A549 (cell line): ENCODE data around the gene TCOF1. TPM values are rescaled to one million over a fixed set of nuclear protein-coding genes. Genes with fewer than 3 reads are reported as not detected.

ENCODE experiments used
- ATAC-seq, 2 experiments: fragments of 200-7000 bp in 1 of 2; fragments of >200 bp in 1 of 2; cut with Nextera tagmentation in 1 of 2; cut with Tn5 transposase in 1 of 2; 3 replicates each; pipeline versions ENCODE4 v1.8.0 to v1.9.1; 2018 to 2020; ENCODE audit warnings: mild to moderate bottlenecking in 1 of 2, moderate library complexity in 1 of 2
- CTCF ChIA-PET: fragments of 300-600 bp; sonication (Branson Sonifier 250); formaldehyde crosslinking; extraction: SDS; loops from one replicate; lab custom pipeline; 2021; ENCODE audit warnings: antibody characterized with exemption, inconsistent platforms; lab: Yijun Ruan, JAX
- POLR2A ChIA-PET: fragments of 350-600 bp; formaldehyde crosslinking; extraction: SDS; loops from one replicate; lab custom pipeline; 2021; ENCODE audit warnings: antibody characterized with exemption, inconsistent platforms; lab: Yijun Ruan, JAX
- DNase-seq, 2 experiments: peaks; one replicate each; pipeline versions ENCODE4 v3.0.0 to v3.0.0-alpha.2; 2011 to 2016; ENCODE audit warnings: low read depth in 1 of 2, low spot score in 1 of 2
- FAIRE-seq: peaks from 2 replicates; lab custom pipeline; 2011; peaks lifted over from hg19 to GRCh38; lab: Jason Lieb, UNC
- H3K27ac ChIP-seq, 2 experiments: fragments of >200 bp; sonication (Bioruptor Twin); formaldehyde crosslinking; 3 replicates each; pipeline ENCODE4 v1.5.1; 2016 to 2017
- H3K4me1 ChIP-seq: fragments of >200 bp; sonication (Bioruptor Twin); formaldehyde crosslinking; 3 replicates; pipeline ENCODE4 v1.6.1; 2016
- H3K4me2 ChIP-seq: fragments of >200 bp; sonication (Bioruptor Twin); formaldehyde crosslinking; 3 replicates; pipeline ENCODE4 v1.6.1; 2016
- H3K4me3 ChIP-seq: fragments of >200 bp; sonication (Bioruptor Twin); formaldehyde crosslinking; 3 replicates; pipeline ENCODE4 v1.5.1; 2016
- H3K9me3 ChIP-seq: fragments of >200 bp; sonication (Bioruptor Twin); formaldehyde crosslinking; 3 replicates; pipeline ENCODE4 v1.6.1; 2016
- CBX2 ChIP-seq: fragments of 200-600 bp; sonication (generic); IDR thresholded peaks from 2 replicates; pipeline ENCODE4 v1.6.1; 2016; ENCODE audit warnings: low read depth, mild to moderate bottlenecking, borderline replicate concordance
- CEBPB ChIP-seq, 2 experiments: fragments of >200 bp in 1 of 2; sonication (Bioruptor Twin) in 1 of 2; formaldehyde crosslinking in 1 of 2; IDR thresholded peaks; 2 replicates each; pipeline ENCODE4 v1.6.1; 2012 to 2016
- EHF ChIP-seq: fragments of 250-450 bp; sonication (Bioruptor Pico); IDR thresholded peaks from 2 replicates; pipeline ENCODE4 v1.5.0; 2020; ENCODE audit warnings: mild to moderate bottlenecking
- ESRRA ChIP-seq: fragments of 150-350 bp; IDR thresholded peaks from 2 replicates; pipeline ENCODE4 v1.6.1; 2014; ENCODE audit warnings: mild to moderate bottlenecking, low read length, borderline replicate concordance
- HDAC2 ChIP-seq: fragments of 200-600 bp; sonication (generic); IDR thresholded peaks from 2 replicates; pipeline ENCODE4 v1.6.1; 2016
- HEYL ChIP-seq: fragments of 250-450 bp; sonication (Bioruptor Pico); IDR thresholded peaks from 2 replicates; pipeline ENCODE4 v1.8.0; 2021; ENCODE audit warnings: mild to moderate bottlenecking, moderate library complexity
- HOXB13 ChIP-seq: fragments of 250-450 bp; sonication (Bioruptor Pico); IDR thresholded peaks from 2 replicates; pipeline ENCODE4 v1.5.0; 2020; ENCODE audit warnings: low read depth, mild to moderate bottlenecking, moderate library complexity
- HOXB5 ChIP-seq: fragments of 250-450 bp; sonication (Bioruptor Pico); IDR thresholded peaks from 2 replicates; pipeline ENCODE4 v1.5.0; 2020; ENCODE audit warnings: mild to moderate bottlenecking, moderate library complexity
- JUN ChIP-seq, 2 experiments: fragments of >200 bp; sonication (Bioruptor Twin); formaldehyde crosslinking; IDR thresholded peaks; 2 replicates in 1 of 2; 3 replicates in 1 of 2; pipeline ENCODE4 v1.6.1; 2016 to 2017
- MAFK ChIP-seq: fragments of 450-650 bp; IDR thresholded peaks from 2 replicates; pipeline ENCODE4 v1.6.1; 2014; ENCODE audit not compliant: partially characterized antibody
- MYC ChIP-seq: IDR thresholded peaks from 2 replicates; pipeline ENCODE4 v1.6.1; 2012; ENCODE audit warnings: mild to moderate bottlenecking, inconsistent platforms, low read length, improper control_type of control experiment, borderline replicate concordance
- NR3C1 ChIP-seq: fragments of >200 bp; sonication (Bioruptor Twin); formaldehyde crosslinking; IDR thresholded peaks from 3 replicates; pipeline ENCODE4 v1.6.1; 2017
- POLR2AphosphoS2 ChIP-seq: conservative IDR thresholded peaks from 2 replicates; pipeline ENCODE4 v1.6.1; 2012; ENCODE audit warnings: low read length, improper control_type of control experiment, inconsistent platforms
- RAD21 ChIP-seq, 2 experiments: fragments of >200 bp in 1 of 2; sonication (Bioruptor Twin) in 1 of 2; formaldehyde crosslinking in 1 of 2; IDR thresholded peaks in 1 of 2; conservative IDR thresholded peaks in 1 of 2; 2 replicates in 1 of 2; 3 replicates in 1 of 2; pipeline ENCODE4 v1.6.1; 2012 to 2018; ENCODE audit warnings: inconsistent platforms in 1 of 2
- TFCP2L1 ChIP-seq: fragments of 250-450 bp; sonication (Bioruptor Pico); IDR thresholded peaks from 2 replicates; pipeline ENCODE4 v1.5.0; 2021; ENCODE audit warnings: mild to moderate bottlenecking
- WGBS: methylation state at CpG from one replicate; pipeline ENCODE4 v1.1.6; 2017; ENCODE audit errors: missing lambda C conversion rate; 5-methylcytosine and 5-hydroxymethylcytosine counted together
- polyA plus RNA-seq, 4 experiments: library from polyadenylated mRNA; depleted of rRNA in 3 of 4; stranded (reverse); fragments of >200 nt; fragmentation: RNase III in 1 of 4; extraction: RNeasy Plus Mini Kit Qiagen cat#74134 plus additional on column Dnase treatment in 1 of 4; gene quantifications; 2 replicates in 3 of 4; 3 replicates in 1 of 4; pipeline ENCODE4 v1.2.3, GENCODE V29; 2011 to 2017
- TF ChIP-seq, protein P1 (sequence below): fragments of 150-350 bp; IDR thresholded peaks from 2 replicates; pipeline ENCODE4 v1.6.1; 2014; ENCODE audit warnings: low read depth, mild to moderate bottlenecking, low read length
- TF ChIP-seq, protein P2 (sequence below): IDR thresholded peaks from 2 replicates; pipeline ENCODE4 v1.6.1; 2012
- TF ChIP-seq, protein P3 (sequence below): fragments of 250-450 bp; sonication (Bioruptor Pico); IDR thresholded peaks from 2 replicates; pipeline ENCODE4 v1.5.0; 2021; ENCODE audit warnings: mild to moderate bottlenecking, moderate library complexity, borderline replicate concordance
- TF ChIP-seq, protein P4 (sequence below): fragments of >200 bp; sonication (Bioruptor Twin); formaldehyde crosslinking; IDR thresholded peaks from 3 replicates; pipeline ENCODE4 v1.5.1; 2016
- TF ChIP-seq, protein P5 (sequence below): IDR thresholded peaks from 2 replicates; pipeline ENCODE4 v1.6.1; 2012

TCOF1 gene
- polyA plus RNA-seq, 2 of the 4 experiments (the other 2 are of a cell fraction) = 17.5 to 47.1 TPM

DNA sequence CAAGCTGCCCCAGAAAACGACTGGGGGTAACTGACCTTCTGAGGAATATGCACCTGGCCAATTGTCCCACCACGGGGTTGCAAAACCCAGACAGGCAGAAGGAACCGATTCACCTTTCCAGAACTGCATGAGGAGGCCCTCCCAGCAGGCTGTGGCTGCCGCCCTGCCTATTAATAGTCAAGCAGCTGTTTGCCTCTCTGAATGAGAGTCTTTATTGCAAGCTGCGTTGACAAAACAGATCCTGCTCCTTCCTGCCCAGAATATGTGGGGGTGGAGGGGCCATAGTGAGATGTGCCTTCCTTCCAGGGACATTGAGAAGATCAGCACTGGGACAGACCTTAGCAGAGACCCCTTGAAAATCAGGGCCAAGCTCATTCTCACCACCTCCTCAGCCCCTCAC, 18.3 kb upstream of the TCOF1 start:
- CTCF ChIA-PET = interaction anchor here (1.4 to 5.7 kb wide), 4 partner anchors 12 to 121 kb away, joined by 3 to 56 read pairs (median 6); no protein-coding TSS in a partner anchor
- FAIRE-seq = no peak

DNA sequence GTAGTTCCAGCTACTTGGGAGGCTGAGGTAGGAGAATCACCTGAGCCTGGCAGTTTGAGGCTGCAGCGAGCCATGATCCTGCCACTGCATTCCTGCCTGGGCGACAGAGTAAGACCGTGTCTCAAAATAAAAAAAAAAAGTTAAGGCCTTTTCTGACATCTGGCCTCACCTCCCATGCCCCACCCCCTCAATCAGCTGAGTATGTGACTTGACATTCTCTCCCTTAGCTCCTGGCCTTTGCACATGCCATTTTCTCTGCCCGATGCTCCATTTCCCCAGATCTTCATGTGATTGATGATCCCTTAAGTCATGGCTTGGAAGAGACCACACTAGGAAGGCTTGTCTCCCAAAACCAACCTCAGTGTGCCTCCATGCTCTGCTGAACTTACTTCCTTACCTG, 17.7 kb upstream of the TCOF1 start:
- DNase-seq (no peak), ATAC-seq (no peak), FAIRE-seq (no peak)
- ChIA-PET POLR2A (no interaction called here), CTCF (interaction anchor here (0.6 to 5.7 kb wide), 7 partner anchors 11 to 143 kb away, joined by 3 to 56 read pairs (median 4); no protein-coding TSS in a partner anchor)
- Histone ChIP-seq H3K27ac (no peak overlapping the region), H3K4me3 (no peak overlapping the region), H3K9me3 (no peaks in the 10 kb centered on the region), H3K4me1 (peaks cover 5% of the 10 kb centered on the region; the same call in 1 of the 3 replicates), H3K4me2 (no peak overlapping the region)
- TF ChIP-seq TFCP2L1 (CRISPR knock-in tag) (no peak), RAD21 (conservative IDR thresholded peaks at IDR 0.05 in 1 of 2, IDR thresholded peaks at IDR 0.05 in 1 of 2) (no peak), POLR2AphosphoS2 (no peak), HOXB5 (CRISPR knock-in tag) (no peak)
- TF ChIP-seq, protein P1, sequence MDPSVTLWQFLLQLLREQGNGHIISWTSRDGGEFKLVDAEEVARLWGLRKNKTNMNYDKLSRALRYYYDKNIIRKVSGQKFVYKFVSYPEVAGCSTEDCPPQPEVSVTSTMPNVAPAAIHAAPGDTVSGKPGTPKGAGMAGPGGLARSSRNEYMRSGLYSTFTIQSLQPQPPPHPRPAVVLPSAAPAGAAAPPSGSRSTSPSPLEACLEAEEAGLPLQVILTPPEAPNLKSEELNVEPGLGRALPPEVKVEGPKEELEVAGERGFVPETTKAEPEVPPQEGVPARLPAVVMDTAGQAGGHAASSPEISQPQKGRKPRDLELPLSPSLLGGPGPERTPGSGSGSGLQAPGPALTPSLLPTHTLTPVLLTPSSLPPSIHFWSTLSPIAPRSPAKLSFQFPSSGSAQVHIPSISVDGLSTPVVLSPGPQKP = no peak
- TF ChIP-seq, protein P2, sequence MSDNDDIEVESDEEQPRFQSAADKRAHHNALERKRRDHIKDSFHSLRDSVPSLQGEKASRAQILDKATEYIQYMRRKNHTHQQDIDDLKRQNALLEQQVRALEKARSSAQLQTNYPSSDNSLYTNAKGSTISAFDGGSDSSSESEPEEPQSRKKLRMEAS = no peak
- 87% methylated on average over 4 of the region's 4 CpGs for WGBS

More for the DNA sequence above, 18.3 kb upstream of the TCOF1 start:
- Histone ChIP-seq H3K27ac (no peak overlapping the region), H3K4me2 (no peak overlapping the region), H3K4me3 (no peak overlapping the region), H3K4me1 (peaks cover 3% of the 10 kb centered on the region; the same call in 1 of the 3 replicates), H3K9me3 (no peaks in the 10 kb centered on the region)
- TF ChIP-seq, protein P3, sequence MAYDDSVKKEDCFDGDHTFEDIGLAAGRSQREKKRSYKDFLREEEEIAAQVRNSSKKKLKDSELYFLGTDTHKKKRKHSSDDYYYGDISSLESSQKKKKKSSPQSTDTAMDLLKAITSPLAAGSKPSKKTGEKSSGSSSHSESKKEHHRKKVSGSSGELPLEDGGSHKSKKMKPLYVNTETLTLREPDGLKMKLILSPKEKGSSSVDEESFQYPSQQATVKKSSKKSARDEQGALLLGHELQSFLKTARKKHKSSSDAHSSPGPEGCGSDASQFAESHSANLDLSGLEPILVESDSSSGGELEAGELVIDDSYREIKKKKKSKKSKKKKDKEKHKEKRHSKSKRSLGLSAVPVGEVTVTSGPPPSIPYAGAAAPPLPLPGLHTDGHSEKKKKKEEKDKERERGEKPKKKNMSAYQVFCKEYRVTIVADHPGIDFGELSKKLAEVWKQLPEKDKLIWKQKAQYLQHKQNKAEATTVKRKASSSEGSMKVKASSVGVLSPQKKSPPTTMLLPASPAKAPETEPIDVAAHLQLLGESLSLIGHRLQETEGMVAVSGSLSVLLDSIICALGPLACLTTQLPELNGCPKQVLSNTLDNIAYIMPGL = no peak
- TF ChIP-seq MAFK (no peak), HDAC2 (no peak), HOXB13 (CRISPR knock-in tag) (no peak), ESRRA (no peak), EHF (no peak), CEBPB (IDR thresholded peaks at IDR 0.05) (no peak), RAD21 (conservative IDR thresholded peaks at IDR 0.05 in 1 of 2, IDR thresholded peaks at IDR 0.05 in 1 of 2) (no peak), JUN (IDR thresholded peaks at IDR 0.05) (no peak), HEYL (no peak), POLR2AphosphoS2 (no peak), MYC (no peak)
- ATAC-seq (no peak), DNase-seq (no peak)
- POLR2A ChIA-PET = no interaction called here
- WGBS = 49% methylated on average over 4 of the region's 5 CpGs

DNA sequence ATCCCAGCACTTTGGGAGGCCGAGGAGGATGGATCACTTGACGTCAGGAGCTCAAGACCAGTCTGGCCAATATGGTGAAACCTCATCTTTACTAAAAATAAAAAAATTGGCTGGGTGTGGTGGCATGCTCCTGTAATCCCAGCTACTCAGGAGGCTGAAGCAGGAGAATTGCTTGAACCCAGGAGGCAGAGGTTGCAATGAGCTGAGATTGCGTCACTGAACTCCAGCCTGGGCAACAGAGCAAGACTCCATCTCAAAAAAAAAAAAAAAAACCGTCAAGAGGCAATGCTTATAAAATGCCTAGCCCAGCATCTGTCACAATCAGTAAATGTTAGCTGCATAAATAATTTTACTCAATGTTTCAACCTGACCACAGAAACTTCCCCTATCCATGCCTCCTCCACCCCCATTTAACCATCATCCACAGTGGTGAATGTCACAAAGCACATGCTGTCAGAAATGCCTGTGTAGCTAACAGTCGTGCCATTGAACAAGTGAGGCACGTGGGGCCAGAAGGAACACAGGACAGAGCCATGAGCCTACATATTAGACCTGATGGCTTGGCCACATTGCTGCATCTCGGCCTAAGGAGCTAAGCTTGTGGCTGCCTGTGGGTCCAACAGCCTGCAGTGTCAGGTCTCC, 16.8 kb upstream of the TCOF1 start:
- ChIA-PET POLR2A (no interaction called here), CTCF (interaction anchor here (2.5 to 5.7 kb wide), 2 partner anchors 10 to 68 kb away, joined by 9 to 56 read pairs; no protein-coding TSS in a partner anchor)
- H3K4me1 ChIP-seq = peaks cover 5% of the 10 kb centered on the region; the same call in 1 of the 3 replicates
- DNase-seq (no peak), FAIRE-seq (no peak), ATAC-seq (no peak)
- no peaks in the 10 kb centered on the region for H3K9me3 ChIP-seq
- H3K4me2 ChIP-seq = no peak overlapping the region
- H3K27ac ChIP-seq = no peak overlapping the region
- no peak overlapping the region for H3K4me3 ChIP-seq
- WGBS = 89% methylated on average over 7 of the region's 7 CpGs
- no peak for TF ChIP-seq CBX2
- TF ChIP-seq CEBPB (IDR thresholded peaks at IDR 0.05) = no peak
- TF ChIP-seq, protein P3 = no peak
- TF ChIP-seq, protein P4, sequence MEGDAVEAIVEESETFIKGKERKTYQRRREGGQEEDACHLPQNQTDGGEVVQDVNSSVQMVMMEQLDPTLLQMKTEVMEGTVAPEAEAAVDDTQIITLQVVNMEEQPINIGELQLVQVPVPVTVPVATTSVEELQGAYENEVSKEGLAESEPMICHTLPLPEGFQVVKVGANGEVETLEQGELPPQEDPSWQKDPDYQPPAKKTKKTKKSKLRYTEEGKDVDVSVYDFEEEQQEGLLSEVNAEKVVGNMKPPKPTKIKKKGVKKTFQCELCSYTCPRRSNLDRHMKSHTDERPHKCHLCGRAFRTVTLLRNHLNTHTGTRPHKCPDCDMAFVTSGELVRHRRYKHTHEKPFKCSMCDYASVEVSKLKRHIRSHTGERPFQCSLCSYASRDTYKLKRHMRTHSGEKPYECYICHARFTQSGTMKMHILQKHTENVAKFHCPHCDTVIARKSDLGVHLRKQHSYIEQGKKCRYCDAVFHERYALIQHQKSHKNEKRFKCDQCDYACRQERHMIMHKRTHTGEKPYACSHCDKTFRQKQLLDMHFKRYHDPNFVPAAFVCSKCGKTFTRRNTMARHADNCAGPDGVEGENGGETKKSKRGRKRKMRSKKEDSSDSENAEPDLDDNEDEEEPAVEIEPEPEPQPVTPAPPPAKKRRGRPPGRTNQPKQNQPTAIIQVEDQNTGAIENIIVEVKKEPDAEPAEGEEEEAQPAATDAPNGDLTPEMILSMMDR = no peak
- TF ChIP-seq NR3C1 = no peak
- no peak for TF ChIP-seq MAFK
- no peak for TF ChIP-seq EHF
- TF ChIP-seq, protein P5, sequence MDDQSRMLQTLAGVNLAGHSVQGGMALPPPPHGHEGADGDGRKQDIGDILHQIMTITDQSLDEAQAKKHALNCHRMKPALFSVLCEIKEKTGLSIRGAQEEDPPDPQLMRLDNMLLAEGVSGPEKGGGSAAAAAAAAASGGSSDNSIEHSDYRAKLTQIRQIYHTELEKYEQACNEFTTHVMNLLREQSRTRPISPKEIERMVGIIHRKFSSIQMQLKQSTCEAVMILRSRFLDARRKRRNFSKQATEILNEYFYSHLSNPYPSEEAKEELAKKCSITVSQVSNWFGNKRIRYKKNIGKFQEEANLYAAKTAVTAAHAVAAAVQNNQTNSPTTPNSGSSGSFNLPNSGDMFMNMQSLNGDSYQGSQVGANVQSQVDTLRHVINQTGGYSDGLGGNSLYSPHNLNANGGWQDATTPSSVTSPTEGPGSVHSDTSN = no peak
